ENCODE measurements around the gene TUBB. TPM values are rescaled to one million over a fixed set of nuclear protein-coding genes. Genes with fewer than 3 reads are reported as not detected.
"Not testable (repeated sequence)": the region's sequence is repeated elsewhere in the genome, so short reads cannot be mapped to it uniquely, and the experiment has no call there.

TUBB gene
- total RNA-seq, 2 donors from 2014 or later: 80.9 to 84.4 TPM

DNA sequence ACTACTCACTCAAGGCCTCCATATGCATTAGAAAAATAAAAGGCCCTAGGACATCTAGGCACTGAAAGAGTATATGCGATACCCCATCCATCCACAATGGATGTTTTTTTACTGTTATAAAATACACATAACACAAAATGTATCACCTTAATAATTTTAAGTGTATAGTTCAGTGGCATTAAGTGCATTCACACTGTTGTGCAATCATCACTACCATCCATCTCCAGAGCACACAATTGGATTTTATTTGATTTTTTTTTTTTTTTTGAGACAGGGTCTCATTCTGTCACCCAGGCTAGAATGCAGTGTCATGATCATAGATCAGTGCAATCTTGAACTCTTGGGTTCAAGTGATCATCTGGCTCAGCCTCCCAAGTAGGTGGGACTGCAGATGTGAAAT is 5.9 kb upstream of the TUBB start:
- no peak for ATAC-seq
- Histone ChIP-seq H3K4me1 (peaks cover 31% of the 10 kb centered on the region), H3K27me3 (no peaks in the 10 kb centered on the region), H3K36me3 (replicated peaks in 1 of 2; ENCODE audit: insufficient read depth in 1 of 2, low read depth in 2 of 2) (peaks cover 0 to 3% of the 10 kb centered on the region in 2 donors), H3K27ac (no peak overlapping the region), H3K4me3 (no peak overlapping the region), H3K9me3 (no peaks in the 10 kb centered on the region)
- DNase-seq: no peak
- no peak for TF ChIP-seq CTCF (IDR thresholded peaks at IDR 0.05)
- no peak for TF ChIP-seq POLR2A (IDR thresholded peaks at IDR 0.05)
- intact Hi-C loops (cut with DNase I): no loop called here
- 94 to 100% methylated on average over 1 of the region's 1 CpG for WGBS, 2 donors

GRCh38 chr6:30716879-30717128 is 3.3 kb upstream of the TUBB start:
- Histone ChIP-seq H3K36me3 (replicated peaks in 1 of 2; ENCODE audit: insufficient read depth in 1 of 2, low read depth in 2 of 2) (peaks cover 0 to 3% of the 10 kb centered on the region in 2 donors), H3K9me3 (no peaks in the 10 kb centered on the region), H3K4me1 (peaks cover 30% of the 10 kb centered on the region), H3K27me3 (no peaks in the 10 kb centered on the region), H3K4me3 (peak overlapping the region; percentile 24 to 64), H3K27ac (peak overlapping the region; percentile 90 to 97 (median 94))
- intact Hi-C loops (cut with DNase I): no loop called here
- DNase-seq: no peak
- 1 to 3% methylated on average over 8 of the region's 8 CpGs for WGBS, 2 donors
- ATAC-seq: no peak
- TF ChIP-seq CTCF (IDR thresholded peaks at IDR 0.05) (no peak), POLR2A (IDR thresholded peaks at IDR 0.05) (no peak)

DNA sequence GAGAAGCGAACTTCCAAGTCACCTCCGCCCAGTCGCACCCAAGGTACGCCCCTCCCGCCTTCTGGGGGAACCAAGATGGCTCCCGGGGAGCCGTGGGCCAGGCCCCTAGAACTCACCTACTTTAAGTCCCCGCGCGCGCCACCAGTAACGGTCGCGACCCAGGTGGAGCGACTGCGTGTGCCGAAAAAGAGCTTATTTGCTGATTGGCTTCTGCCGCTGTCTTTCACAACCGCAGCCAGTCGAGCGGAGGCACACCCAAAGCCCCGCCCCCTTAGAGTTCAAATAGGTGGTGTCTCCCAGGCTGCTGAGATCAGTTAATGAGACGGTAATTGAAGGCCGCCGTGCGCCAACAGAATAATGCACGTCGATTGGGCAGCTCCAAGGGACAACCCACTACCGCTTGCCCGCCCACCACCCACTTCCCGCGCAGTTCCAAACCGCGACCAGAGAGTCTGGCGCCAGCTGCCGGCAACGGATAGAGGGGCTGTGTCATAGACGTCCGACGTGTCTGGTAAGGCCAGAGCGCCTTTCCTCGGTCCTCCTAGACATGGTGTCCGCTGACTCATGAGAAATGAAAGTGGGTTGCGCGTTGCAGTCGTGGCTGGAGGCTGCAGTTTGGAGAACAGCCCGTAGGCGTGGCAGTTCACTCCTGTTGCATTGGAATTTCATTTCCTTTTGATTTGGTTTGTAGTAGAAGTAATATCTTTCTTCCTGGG is 2.9 kb upstream of the TUBB start, which contains the start of gene MDC1:
MDC1 (minus strand) TSS at position 153 of the 716 bp plus-strand sequence. CDS start 2,106 bp downstream, outside the sequence.
- TF ChIP-seq CTCF (IDR thresholded peaks at IDR 0.05) (peak in 6 of 7 experiments; percentile 22 to 74 (median 62)), POLR2A (IDR thresholded peaks at IDR 0.05) (peak; percentile 70 to 95 (median 93))
- 0 to 1% methylated on average over 22 to 48 of the region's 48 CpGs for WGBS, 2 donors
- Histone ChIP-seq H3K27me3 (no peaks in the 10 kb centered on the region), H3K4me1 (peaks cover 34% of the 10 kb centered on the region), H3K27ac (peak within 1 kb of the TSS; percentile 90 to 97 (median 94)), H3K36me3 (replicated peaks in 1 of 2; ENCODE audit: insufficient read depth in 1 of 2, low read depth in 2 of 2) (peaks cover 0 to 1% of the 10 kb centered on the region in 2 donors), H3K9me3 (no peaks in the 10 kb centered on the region), H3K4me3 (peak within 1 kb of the TSS; percentile 24 to 64)
- intact Hi-C loops (cut with DNase I): no loop called here
- DNase-seq (peak; percentile 99 to 100 (median 100)), ATAC-seq (peak; percentile 84)

- Histone ChIP-seq H3K4me1 (peaks cover 41% of the 10 kb centered on the region), H3K27ac (peak overlapping the region; percentile 80 to 97 (median 94))
- H3K4me3 ChIP-seq; DNase-seq; H3K27me3 ChIP-seq; ATAC-seq; H3K9me3 ChIP-seq; H3K36me3 ChIP-seq (replicated peaks in 1 of 2; ENCODE audit: insufficient read depth in 1 of 2, low read depth in 2 of 2); intact Hi-C loops (cut with DNase I): not testable (repeated sequence)
- 76 to 78% methylated on average over 37 of the region's 37 CpGs for WGBS, 2 donors
Measured at GRCh38 chr6:30717845-30718720, 2.1 kb upstream of the TUBB start.

GRCh38 chr6:30719356-30719755 is 796 bp upstream of the TUBB start:
- H3K9me3 ChIP-seq: no peaks in the 10 kb centered on the region
- intact Hi-C loops (cut with DNase I): no loop called here
- H3K4me3 ChIP-seq: no peak overlapping the region
- 31 to 33% methylated on average over 8 of the region's 8 CpGs for WGBS, 2 donors
- ATAC-seq (no peak), DNase-seq (no peak)
- peaks cover 8 to 13% of the 10 kb centered on the region in 2 donors for H3K36me3 ChIP-seq (replicated peaks in 1 of 2; ENCODE audit: insufficient read depth in 1 of 2, low read depth in 2 of 2)
- no peaks in the 10 kb centered on the region for H3K27me3 ChIP-seq
- TF ChIP-seq POLR2A (IDR thresholded peaks at IDR 0.05) (no peak), CTCF (IDR thresholded peaks at IDR 0.05) (no peak)
- peak overlapping the region; percentile 35 to 97 (median 76) for H3K27ac ChIP-seq
- H3K4me1 ChIP-seq: peaks cover 53% of the 10 kb centered on the region

All from body of pancreas (tissue), 4 donors.